Effector memory CD4-positive, alpha-beta T cell (primary cell): ENCODE measurements around the gene PRKCE.

Source experiments
- DNase-seq, 3 donors: peaks; one replicate each; pipeline ENCODE4 v3.0.0-alpha.2; 2020
- H3K27ac ChIP-seq: 2 replicates; pipeline ENCODE4 v1.7.0; 2013; ENCODE audit warnings: mild to moderate bottlenecking, low read length, moderate library complexity; ENCODE audit not compliant: insufficient read depth, poor library complexity, severe bottlenecking
- H3K27me3 ChIP-seq: replicated peaks from 2 replicates; pipeline ENCODE4 v1.7.0; 2013; ENCODE audit warnings: mild to moderate bottlenecking, low read length; ENCODE audit not compliant: insufficient read depth, control insufficient read depth, poor library complexity, severe bottlenecking
- H3K36me3 ChIP-seq: 2 replicates; pipeline ENCODE4 v1.7.0; 2013; ENCODE audit warnings: mild to moderate bottlenecking, low read length, moderate library complexity; ENCODE audit not compliant: control insufficient read depth, insufficient read depth
- H3K4me1 ChIP-seq: 2 replicates; pipeline ENCODE4 v1.7.0; 2013; ENCODE audit warnings: low read length, mild to moderate bottlenecking; ENCODE audit not compliant: control insufficient read depth, insufficient read depth, poor library complexity, severe bottlenecking
- H3K4me3 ChIP-seq: 2 replicates; pipeline ENCODE4 v1.7.0; 2013; ENCODE audit warnings: low read length, low read depth, mild to moderate bottlenecking; ENCODE audit not compliant: insufficient read depth, poor library complexity, severe bottlenecking
- H3K9me3 ChIP-seq: 2 replicates; pipeline ENCODE4 v1.7.0; 2013; ENCODE audit warnings: mild to moderate bottlenecking, low read length, moderate library complexity; ENCODE audit not compliant: control insufficient read depth

The PRKCE gene

DNA sequence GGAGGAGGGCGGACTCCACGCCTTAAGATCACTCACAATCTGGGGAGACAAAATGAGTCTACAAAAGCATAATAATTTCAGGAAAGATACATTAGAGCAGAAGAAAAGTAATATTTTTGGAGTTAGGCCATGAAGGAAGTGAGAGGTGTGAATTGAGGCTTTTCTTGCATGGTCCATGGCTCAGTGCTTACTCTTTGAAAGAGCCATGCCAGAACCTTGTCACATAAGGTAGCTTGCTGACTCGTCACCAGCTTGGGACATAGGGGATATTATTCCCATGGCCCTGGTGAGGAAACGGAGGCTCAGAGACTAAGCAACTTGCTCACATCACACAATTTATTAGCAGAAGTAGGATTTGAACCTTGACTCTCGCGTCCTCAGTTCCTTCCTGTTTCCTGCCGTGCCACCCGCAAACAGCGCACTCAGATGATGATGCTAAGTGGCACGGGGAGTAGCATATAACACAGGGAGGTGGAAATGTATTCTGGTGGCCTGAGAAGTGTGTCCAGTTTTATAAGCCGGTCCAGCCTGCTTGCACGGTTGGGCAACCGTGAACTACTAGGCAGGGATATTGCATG lies 333.5 kb downstream of the PRKCE start:
- Histone ChIP-seq H3K27me3 (no peaks in the 10 kb centered on the region), H3K4me3 (no peak overlapping the region), H3K9me3 (no peaks in the 10 kb centered on the region), H3K4me1 (no peaks in the 10 kb centered on the region), H3K36me3 (peaks cover 4% of the 10 kb centered on the region), H3K27ac (no peak overlapping the region)
- no peak for DNase-seq

DNA sequence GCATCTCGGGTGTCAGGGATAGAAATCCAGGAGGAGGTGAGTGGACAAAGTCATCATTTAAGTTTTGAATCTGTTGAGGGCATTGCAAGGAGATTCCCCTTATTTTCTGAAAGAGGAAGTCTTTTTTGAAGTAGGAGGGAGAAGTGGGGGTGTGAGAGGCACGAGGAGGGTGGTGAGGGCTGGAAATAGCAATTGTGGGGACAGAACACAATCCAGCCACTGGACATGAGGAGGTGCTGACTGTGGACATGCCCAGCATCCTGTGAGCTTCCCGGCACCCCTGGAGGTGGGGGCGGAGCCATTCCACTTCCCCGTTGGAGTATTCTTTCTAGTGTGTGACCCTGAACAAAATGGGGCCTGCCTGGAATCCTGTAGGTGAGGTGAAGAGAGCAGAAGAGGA lies 335.0 kb downstream of the PRKCE start:
- no peaks in the 10 kb centered on the region for H3K27me3 ChIP-seq
- DNase-seq = no peak
- peaks cover 4% of the 10 kb centered on the region for H3K36me3 ChIP-seq
- H3K27ac ChIP-seq = no peak overlapping the region
- H3K4me1 ChIP-seq = no peaks in the 10 kb centered on the region
- no peaks in the 10 kb centered on the region for H3K9me3 ChIP-seq
- H3K4me3 ChIP-seq = no peak overlapping the region

DNA sequence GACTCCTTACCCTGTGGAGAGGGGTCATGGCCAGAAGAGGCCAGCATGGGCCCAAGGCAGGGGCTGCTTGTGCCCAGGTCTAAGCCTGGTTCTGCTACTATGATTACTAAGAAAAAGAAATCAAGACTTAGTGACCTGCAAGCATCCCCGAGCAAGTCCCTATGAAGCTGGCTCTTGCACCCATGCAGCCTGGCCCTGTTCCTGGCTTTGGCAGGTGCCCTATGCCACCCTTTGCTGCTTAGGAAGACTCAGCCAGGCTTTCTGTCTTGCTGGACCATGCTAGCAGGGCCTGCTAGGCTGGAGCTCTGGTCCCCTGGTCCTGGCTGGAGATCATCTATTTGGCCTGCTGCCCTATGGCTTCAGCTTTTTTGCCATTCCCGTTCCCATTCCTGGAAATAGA lies 336.4 kb downstream of the PRKCE start:
- no peaks in the 10 kb centered on the region for H3K4me1 ChIP-seq
- no peaks in the 10 kb centered on the region for H3K9me3 ChIP-seq
- H3K4me3 ChIP-seq = no peak overlapping the region
- no peaks in the 10 kb centered on the region for H3K27me3 ChIP-seq
- no peak overlapping the region for H3K27ac ChIP-seq
- DNase-seq = no peak
- peaks cover 4% of the 10 kb centered on the region for H3K36me3 ChIP-seq

DNA sequence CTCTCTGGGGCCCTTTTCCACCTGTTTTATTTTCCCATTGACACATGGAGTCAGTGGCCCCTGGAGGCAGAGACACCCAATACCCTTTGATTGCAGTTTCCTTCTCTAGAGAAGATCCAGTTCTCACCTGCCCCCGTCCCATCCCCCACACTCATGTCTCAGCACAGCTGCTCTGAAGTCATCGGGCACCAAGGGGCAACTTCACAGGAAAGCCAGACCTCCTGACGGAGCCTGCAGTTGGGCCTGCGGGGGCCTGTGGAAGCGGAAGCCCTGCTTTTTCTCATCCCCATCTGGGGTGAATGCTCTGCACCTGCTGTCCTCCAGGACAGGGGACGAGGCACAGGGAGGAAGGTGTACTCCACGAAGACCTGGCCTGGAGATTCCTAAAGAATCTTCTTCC lies 337.4 kb downstream of the PRKCE start:
- Histone ChIP-seq H3K27me3 (no peaks in the 10 kb centered on the region), H3K27ac (no peak overlapping the region), H3K4me1 (no peaks in the 10 kb centered on the region), H3K9me3 (no peaks in the 10 kb centered on the region), H3K36me3 (peaks cover 4% of the 10 kb centered on the region), H3K4me3 (no peak overlapping the region)
- no peak for DNase-seq

DNA sequence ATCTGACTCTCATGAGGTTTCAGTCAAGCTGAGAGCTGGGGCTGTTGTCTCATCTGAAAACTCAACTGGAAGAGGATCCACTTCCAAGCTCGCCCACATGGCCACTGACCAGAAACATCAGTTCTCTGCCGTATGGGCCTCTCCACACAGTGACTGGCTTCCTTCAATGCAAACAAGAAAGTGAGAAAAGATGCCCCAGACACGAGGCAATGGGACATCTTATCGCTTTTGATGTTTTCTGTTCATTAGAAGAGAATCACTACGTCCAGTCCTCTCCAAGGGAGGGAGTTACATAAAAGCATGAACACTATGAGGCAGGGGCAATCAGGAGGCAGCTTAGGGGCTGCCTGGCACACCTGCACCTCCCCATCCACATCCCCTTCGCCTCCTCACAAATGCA lies 338.7 kb downstream of the PRKCE start:
- Histone ChIP-seq H3K4me1 (no peaks in the 10 kb centered on the region), H3K4me3 (no peak overlapping the region), H3K27ac (no peak overlapping the region), H3K36me3 (peaks cover 4% of the 10 kb centered on the region), H3K27me3 (no peaks in the 10 kb centered on the region), H3K9me3 (no peaks in the 10 kb centered on the region)
- no peak for DNase-seq

DNA sequence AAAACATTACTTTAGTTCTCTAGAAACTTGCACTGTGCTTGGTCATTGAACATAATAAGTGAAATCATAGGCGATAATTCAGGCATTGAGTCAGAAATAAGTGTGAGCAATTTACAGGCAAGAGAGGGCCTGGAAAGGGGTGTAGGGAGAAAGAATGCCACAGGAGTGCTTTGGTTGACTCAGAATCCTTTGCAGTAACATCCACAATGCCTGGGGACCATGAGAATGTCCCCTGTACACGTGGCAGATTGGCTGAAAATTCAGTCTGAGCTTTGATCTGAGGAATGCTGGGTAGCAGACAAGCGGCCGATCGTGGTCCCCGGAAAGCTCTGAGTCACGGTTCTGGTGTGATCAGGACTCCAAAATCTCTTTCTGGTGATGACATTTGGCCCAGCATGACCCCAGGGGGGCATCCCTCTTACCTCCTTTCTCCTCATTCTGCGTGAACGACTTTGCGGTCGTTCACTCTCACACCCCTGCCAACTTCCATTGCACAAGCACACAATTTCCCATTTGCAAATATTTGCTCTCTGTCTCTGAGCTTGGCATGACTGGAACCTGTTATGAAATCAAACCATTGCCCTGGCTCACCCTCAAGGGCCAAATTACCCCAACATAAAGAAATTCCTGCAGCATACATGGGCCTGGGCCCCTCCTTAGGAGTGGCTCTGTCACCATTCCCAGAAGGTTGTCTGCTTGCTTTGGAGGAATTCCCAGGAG lies 340.7 kb downstream of the PRKCE start:
- Histone ChIP-seq H3K36me3 (peaks cover 4% of the 10 kb centered on the region), H3K9me3 (no peaks in the 10 kb centered on the region), H3K27me3 (no peaks in the 10 kb centered on the region), H3K27ac (no peak overlapping the region), H3K4me1 (no peaks in the 10 kb centered on the region), H3K4me3 (no peak overlapping the region)
- DNase-seq = no peak

DNA sequence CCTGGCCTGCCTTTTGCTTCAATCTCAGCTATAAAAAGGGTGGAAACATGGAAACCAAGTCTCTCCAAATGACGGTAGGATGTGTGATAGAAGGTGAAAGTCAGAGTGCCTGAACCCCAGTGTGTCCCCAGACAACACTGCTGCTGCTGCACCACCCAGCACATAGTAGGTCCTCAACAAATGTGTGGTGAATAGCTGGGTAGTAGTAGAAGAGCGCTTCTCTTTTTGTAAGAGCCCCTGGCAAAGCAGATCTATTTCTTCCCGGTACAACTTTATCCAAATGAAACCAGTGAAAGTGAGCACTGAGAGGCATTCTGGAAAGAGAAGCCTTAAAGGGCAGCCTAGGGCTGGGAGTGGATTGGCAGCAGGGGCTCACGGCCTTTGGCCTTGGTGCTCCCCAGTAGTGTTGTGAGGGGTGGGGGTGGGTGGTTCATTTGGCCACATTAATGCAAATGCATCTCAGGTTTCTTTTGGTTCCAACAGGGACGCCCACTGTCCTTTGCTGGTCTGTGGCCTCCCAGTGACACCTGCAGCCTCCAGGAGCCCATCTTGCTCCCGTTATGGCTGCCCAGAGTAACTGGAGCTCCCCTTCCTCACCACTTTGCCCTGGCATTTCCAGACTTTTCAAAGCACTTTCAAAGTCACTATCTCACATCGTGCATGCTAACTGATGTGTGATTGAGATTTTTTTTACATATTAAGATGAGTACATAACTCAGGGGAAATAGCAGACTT lies 341.4 kb downstream of the PRKCE start:
- DNase-seq = no peak
- H3K4me1 ChIP-seq = no peaks in the 10 kb centered on the region
- no peaks in the 10 kb centered on the region for H3K27me3 ChIP-seq
- H3K4me3 ChIP-seq = no peak overlapping the region
- no peaks in the 10 kb centered on the region for H3K9me3 ChIP-seq
- H3K36me3 ChIP-seq = peaks cover 4% of the 10 kb centered on the region
- no peak overlapping the region for H3K27ac ChIP-seq

DNA sequence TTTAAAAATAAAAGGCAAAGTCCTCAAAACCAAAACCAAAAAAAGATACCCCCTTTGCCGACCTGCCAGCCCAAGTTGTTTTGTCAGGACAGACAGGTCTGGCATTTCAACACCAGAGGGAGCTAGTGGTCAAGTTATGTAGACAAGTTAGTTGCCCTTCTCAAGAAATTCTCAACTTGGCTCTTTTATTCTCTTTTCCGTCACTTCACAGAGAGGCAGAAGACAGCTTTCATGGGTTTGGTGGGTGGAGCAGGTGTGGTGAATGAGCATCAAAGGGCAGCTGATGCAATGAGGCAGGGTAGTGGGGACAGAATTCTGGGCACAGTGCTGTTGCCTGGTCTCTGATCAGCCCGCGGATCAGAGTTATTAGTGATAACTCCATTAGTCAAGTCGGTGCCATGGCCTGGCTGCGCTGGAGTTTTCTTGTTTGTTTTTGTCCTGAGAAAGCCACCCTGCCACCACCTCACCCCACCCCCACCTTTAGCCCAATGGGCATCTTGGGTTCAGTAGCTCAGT lies 342.1 kb downstream of the PRKCE start:
- no peak overlapping the region for H3K27ac ChIP-seq

DNA sequence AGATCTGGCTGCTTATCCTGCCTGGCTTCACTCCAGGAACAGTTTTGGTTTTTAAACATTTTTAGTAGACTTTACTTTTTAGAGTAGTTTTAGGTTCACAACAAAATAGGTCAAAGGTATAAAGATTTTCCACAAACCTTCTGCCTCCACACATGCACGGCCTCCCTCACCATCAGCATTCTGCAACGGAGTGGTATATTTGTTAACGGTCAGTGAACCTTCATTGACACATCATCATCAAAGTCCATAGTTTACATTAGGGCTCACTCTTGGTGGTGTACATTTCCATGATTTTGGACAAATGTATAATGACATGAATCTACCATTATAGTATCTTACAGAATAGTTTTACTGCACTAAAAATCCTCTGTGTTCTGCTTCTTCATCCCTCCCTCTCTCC lies 342.6 kb downstream of the PRKCE start:
- Histone ChIP-seq H3K4me3 (no peak overlapping the region), H3K36me3 (peaks cover 2% of the 10 kb centered on the region), H3K27ac (no peak overlapping the region), H3K9me3 (no peaks in the 10 kb centered on the region), H3K27me3 (no peaks in the 10 kb centered on the region), H3K4me1 (no peaks in the 10 kb centered on the region)
- DNase-seq = no peak

More for the DNA sequence above, 342.1 kb downstream of the PRKCE start:
- no peak overlapping the region for H3K4me3 ChIP-seq
- H3K9me3 ChIP-seq = no peaks in the 10 kb centered on the region
- DNase-seq = peak in 1 of 3 donors; percentile 36
- peaks cover 4% of the 10 kb centered on the region for H3K36me3 ChIP-seq
- H3K4me1 ChIP-seq = no peaks in the 10 kb centered on the region
- no peaks in the 10 kb centered on the region for H3K27me3 ChIP-seq

DNA sequence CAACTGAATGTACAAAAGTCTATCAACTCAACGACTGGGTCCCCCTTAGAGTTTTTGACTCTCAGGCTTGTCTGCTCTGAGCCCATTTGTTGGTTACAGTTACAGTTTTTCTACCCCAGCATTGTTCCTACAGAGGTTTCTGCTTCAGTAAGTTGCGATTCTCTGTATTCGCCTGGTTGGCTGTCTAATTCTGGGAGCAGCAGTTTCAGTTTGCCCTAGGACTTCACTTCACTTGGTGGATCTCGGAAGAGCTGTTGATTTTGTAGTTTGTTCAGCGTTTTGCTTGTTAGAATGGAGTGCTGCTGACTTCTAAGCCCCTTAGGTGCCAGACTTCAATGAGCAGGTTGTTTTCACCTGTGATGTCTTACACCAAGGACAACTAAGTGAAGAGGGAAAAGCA lies 349.2 kb downstream of the PRKCE start:
- Histone ChIP-seq H3K9me3 (no peaks in the 10 kb centered on the region), H3K27ac (no peak overlapping the region), H3K4me3 (no peak overlapping the region), H3K36me3 (peaks cover 5% of the 10 kb centered on the region), H3K4me1 (no peaks in the 10 kb centered on the region), H3K27me3 (no peaks in the 10 kb centered on the region)
- no peak for DNase-seq
